GM12878 (cell line): ENCODE data around the gene NUP214. TPM values are rescaled to one million over a fixed set of nuclear protein-coding genes. Genes with fewer than 3 reads are reported as not detected.

Experiments
- ATAC-seq: fragments of 200-7000 bp; cut with Tn5 transposase; 3 replicates; pipeline ENCODE4 v1.9.1; 2020; ENCODE audit warnings: mild to moderate bottlenecking, moderate library complexity
- BruUV-seq: library from RNA; stranded (reverse); fragments of 400-500 nt; replicated peaks from 2 replicates; lab custom pipeline; 2021; lab: Mats Ljungman, UMichigan
- CTCF ChIA-PET: fragments of 300-600 bp; sonication (Branson Sonifier 250); formaldehyde crosslinking; extraction: SDS; loops from one replicate; lab custom pipeline; 2021; ENCODE audit warnings: inconsistent platforms; lab: Yijun Ruan, JAX
- POLR2A ChIA-PET: fragments of 350-600 bp; formaldehyde crosslinking; extraction: SDS; loops from one replicate; lab custom pipeline; 2021; ENCODE audit warnings: inconsistent platforms; lab: Charles Lee
- RAD21 ChIA-PET: fragments of 300-600 bp; sonication (Branson Sonifier 250); formaldehyde crosslinking; loops from one replicate; lab custom pipeline; 2023; ENCODE audit warnings: antibody characterized with exemption; ENCODE audit not compliant: unreplicated experiment; lab: Charles Lee
- SMC1A ChIA-PET: fragments of 300-600 bp; sonication (Branson Sonifier 250); formaldehyde crosslinking; loops from one replicate; lab custom pipeline; 2023; ENCODE audit not compliant: unreplicated experiment, uncharacterized antibody; lab: Charles Lee
- DNase-seq: peaks from one replicate; pipeline ENCODE4 v3.0.0-alpha.2; 2011; ENCODE audit warnings: low read depth, low spot score
- FAIRE-seq: peaks from 3 replicates; lab custom pipeline; 2011; peaks lifted over from hg19 to GRCh38; lab: Jason Lieb, UNC
- H2AFZ ChIP-seq: 2 replicates; pipeline ENCODE4 v1.6.0; 2011; ENCODE audit warnings: low read depth, low read length, control low read depth; ENCODE audit not compliant: control insufficient read depth
- H3K27ac ChIP-seq: 2 replicates; pipeline ENCODE4 v1.5.1; 2011; ENCODE audit warnings: control low read depth; ENCODE audit not compliant: control insufficient read depth, insufficient read depth
- H3K27me3 ChIP-seq, 2 experiments: replicated peaks in 1 of 2; 2 replicates each; pipeline versions ENCODE4 v1.6.0 to v1.6.1; 2011; ENCODE audit warnings: low read length in 1 of 2; ENCODE audit not compliant: control insufficient read depth in 2 of 2, insufficient read depth in 2 of 2
- H3K36me3 ChIP-seq, 2 experiments: 2 replicates each; pipeline ENCODE4 v1.5.1; 2011; ENCODE audit warnings: low read length in 1 of 2; ENCODE audit not compliant: control insufficient read depth in 2 of 2, insufficient read depth in 2 of 2
- H3K4me1 ChIP-seq: 2 replicates; pipeline ENCODE4 v1.6.1; 2011; ENCODE audit warnings: mild to moderate bottlenecking, low read length, moderate library complexity, mixed read lengths; ENCODE audit not compliant: control insufficient read depth, insufficient read depth
- H3K4me2 ChIP-seq: 2 replicates; pipeline ENCODE4 v1.6.0; 2011; ENCODE audit warnings: control low read depth; ENCODE audit not compliant: control insufficient read depth, insufficient read depth
- H3K4me3 ChIP-seq: fragments of 200-600 bp; sonication (generic); 2 replicates; pipeline ENCODE4 v1.5.1; 2016
- H3K79me2 ChIP-seq: 2 replicates; pipeline ENCODE4 v1.6.0; 2011; ENCODE audit warnings: low read length; ENCODE audit not compliant: control insufficient read depth, insufficient read depth
- H3K9ac ChIP-seq: 2 replicates; pipeline ENCODE4 v1.8.0; 2011; ENCODE audit warnings: low read length, control low read depth, mixed read lengths; ENCODE audit not compliant: control insufficient read depth, insufficient read depth
- H3K9me3 ChIP-seq: replicated peaks from 3 replicates; pipeline ENCODE4 v1.5.1; 2011; ENCODE audit warnings: mild to moderate bottlenecking, low read length; ENCODE audit not compliant: control insufficient read depth, insufficient read depth
- H4K20me1 ChIP-seq: 2 replicates; pipeline ENCODE4 v1.6.0; 2011; ENCODE audit not compliant: control insufficient read depth, insufficient read depth
- CBFB ChIP-seq: IDR thresholded peaks from 2 replicates; pipeline ENCODE4 v1.6.1; 2016; ENCODE audit warnings: antibody characterized with exemption, low read depth
- CBX3 ChIP-seq: fragments of 200-600 bp; sonication (generic); IDR thresholded peaks from 2 replicates; pipeline ENCODE4 v1.6.1; 2016; ENCODE audit warnings: low read depth, borderline replicate concordance
- CEBPB ChIP-seq, 2 experiments: fragments of 150-350 bp in 1 of 2; IDR thresholded peaks; 2 replicates each; pipeline ENCODE4 v1.6.1; 2012 to 2014; ENCODE audit warnings: low read depth in 2 of 2, low read length in 2 of 2, borderline replicate concordance in 1 of 2, inconsistent platforms in 1 of 2
- CREB1 ChIP-seq: IDR thresholded peaks from 2 replicates; pipeline ENCODE4 v1.6.1; 2012; ENCODE audit warnings: low read depth, mild to moderate bottlenecking, inconsistent platforms
- HDAC6 ChIP-seq: fragments of 200-600 bp; sonication (generic); IDR thresholded peaks from one replicate; pipeline ENCODE4 v1.8.0; 2017; ENCODE audit warnings: antibody characterized with exemption; ENCODE audit not compliant: unreplicated experiment
- HDGF ChIP-seq: fragments of 450-650 bp; IDR thresholded peaks from 2 replicates; pipeline ENCODE4 v1.6.1; 2016; ENCODE audit warnings: antibody characterized with exemption
- SUZ12 ChIP-seq: fragments of 200-600 bp; sonication (generic); IDR thresholded peaks from one replicate; pipeline ENCODE4 v1.6.1; 2018; ENCODE audit warnings: antibody characterized with exemption, mild to moderate bottlenecking; ENCODE audit not compliant: unreplicated experiment
- TCF7 ChIP-seq: IDR thresholded peaks from 2 replicates; pipeline ENCODE4 v1.6.1; 2014; ENCODE audit warnings: antibody characterized with exemption, borderline replicate concordance
- USF1 ChIP-seq: IDR thresholded peaks from 2 replicates; pipeline ENCODE4 v1.6.1; 2011; ENCODE audit warnings: borderline replicate concordance, low read depth, mild to moderate bottlenecking, moderate library complexity, mixed read lengths, low read length; ENCODE audit not compliant: insufficient read depth; ENCODE audit errors: extremely low read length
- ZBTB40 ChIP-seq: fragments of 450-650 bp; IDR thresholded peaks from 2 replicates; pipeline ENCODE4 v1.6.1; 2016; ENCODE audit warnings: mild to moderate bottlenecking, moderate library complexity, borderline replicate concordance
- ZNF217 ChIP-seq: fragments of 450-650 bp; IDR thresholded peaks from 2 replicates; pipeline ENCODE4 v1.6.1; 2017; ENCODE audit warnings: antibody characterized with exemption, mild to moderate bottlenecking
- ZSCAN29 ChIP-seq: fragments of 450-650 bp; IDR thresholded peaks from 2 replicates; pipeline ENCODE4 v1.6.1; 2017; ENCODE audit warnings: mild to moderate bottlenecking, moderate library complexity
- WGBS: methylation state at CpG from one replicate; pipeline ENCODE4 v1.1.6; 2016; ENCODE audit warnings: low lambda C conversion rate; ENCODE audit not compliant: insufficient replicate concordance, insufficient coverage; ENCODE audit errors: missing lambda C conversion rate; 5-methylcytosine and 5-hydroxymethylcytosine counted together
- in situ Hi-C: fragments of 300-500 bp; cut with MboI; formaldehyde crosslinking; loops from 9 replicates; pipeline ENCODE4 v1.14.3; 2018; ENCODE audit warnings: mixed read lengths
- intact Hi-C: fragments of 100-400 bp; cut with micrococcal nuclease; formaldehyde crosslinking; loops from one replicate; pipeline ENCODE4 v1.14.2; 2022; ENCODE audit not compliant: unreplicated experiment
- polyA plus RNA-seq, 11 experiments: library from polyadenylated mRNA; depleted of rRNA in 4 of 11; unstranded in 6 of 11; stranded (reverse) in 5 of 11; fragments of >200 nt; fragmentation: Nextera tagmentation in 4 of 11; fragmentation: Illumina TruSeq in 1 of 11; extraction: Ambion mirVana in 4 of 11; extraction: Trizol in 1 of 11; gene quantifications; 1 replicate in 1 of 11; 2 replicates in 10 of 11; pipeline versions ENCODE4 v1.2.1 to v1.2.3, GENCODE V29; 2011 to 2016; ENCODE audit warnings: inconsistent platforms in 2 of 11, missing spikeins in 2 of 11, low read depth in 1 of 11
- total RNA-seq, 4 experiments: library from RNA; depleted of rRNA in 3 of 4; stranded (reverse); fragments of >200 nt in 3 of 4; fragmentation: Illumina TruSeq in 1 of 4; extraction: Trizol in 1 of 4; gene quantifications; 2 replicates each; pipeline versions ENCODE4 v1.2.1 to v1.2.3, GENCODE V29; 2013 to 2021
- TF ChIP-seq, protein P1 (sequence below): fragments of 150-350 bp; IDR thresholded peaks from 2 replicates; pipeline ENCODE4 v1.6.1; 2014; ENCODE audit warnings: mild to moderate bottlenecking, low read depth, low read length
- TF ChIP-seq, protein P2 (sequence below): fragments of 450-650 bp; IDR thresholded peaks from 2 replicates; pipeline ENCODE4 v1.6.1; 2017; ENCODE audit warnings: antibody characterized with exemption, mild to moderate bottlenecking, moderate library complexity

Gene NUP214
- total and polyA plus RNA-seq, 10 of the 15 experiments (the other 5 are each of a cell fraction or from before 2014, with no cell fraction given), result 11.7 to 53.8 (median 17.6) TPM

DNA sequence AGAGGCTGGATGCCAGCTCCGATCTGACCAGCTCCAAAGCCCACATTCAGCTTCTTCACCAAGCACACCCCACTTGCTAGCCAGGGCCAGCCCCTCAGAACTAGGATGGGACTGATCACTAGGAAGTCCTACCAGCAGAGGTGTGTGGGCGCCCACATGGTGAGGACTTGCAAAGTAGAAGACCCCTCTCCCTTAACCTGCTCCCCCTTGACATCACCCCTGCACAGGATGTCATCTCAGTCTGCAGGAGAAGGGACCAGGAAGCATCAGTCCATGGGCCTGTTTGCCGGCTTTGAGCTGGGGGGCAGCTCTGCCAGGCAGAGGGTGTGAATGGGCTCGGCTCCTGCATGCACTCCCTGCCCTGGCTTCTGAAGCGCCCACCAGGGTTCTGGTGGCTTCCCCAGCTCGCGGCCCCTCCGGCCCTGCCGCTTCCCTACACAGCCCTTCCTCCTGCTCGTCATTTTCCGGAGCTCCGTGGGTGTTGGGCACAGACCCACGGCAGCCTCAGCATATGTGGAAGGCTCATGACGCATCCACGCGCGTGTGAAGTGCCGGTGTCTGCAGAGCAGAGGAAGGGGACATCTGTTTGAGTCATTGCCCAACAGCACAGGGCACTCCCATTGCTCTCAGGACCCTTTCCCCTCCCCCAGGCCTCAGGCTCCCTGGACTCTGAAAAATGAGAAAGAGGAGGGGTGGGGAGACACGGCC, 154.6 kb downstream of the NUP214 start:
- 51% methylated on average over 19 of the region's 19 CpGs for WGBS
- no peak for FAIRE-seq
- no peak overlapping the region for H3K4me3 ChIP-seq
- peaks cover 22% of the 10 kb centered on the region for H3K79me2 ChIP-seq
- CTCF ChIA-PET, result interaction anchor here (0.5 to 2.4 kb wide), 4 partner anchors 24 to 1963 kb away, joined by 3 to 10 read pairs (median 7); no protein-coding TSS in a partner anchor
- no peak for DNase-seq
- no peaks in the 10 kb centered on the region for H4K20me1 ChIP-seq
- H3K4me1 ChIP-seq, result 0 out of 2 replicates have a peak, but pooled peaks cover 3% of the 10 kb centered on the region
- no peaks in the 10 kb centered on the region for H3K36me3 ChIP-seq
- H3K9ac ChIP-seq, result no peak overlapping the region
- ATAC-seq, result no peak
- POLR2A ChIA-PET, result interaction anchor here (0.8 to 1.1 kb wide), 2 partner anchors 9 to 24 kb away, joined by 3 read pairs; partner anchors contain the start of gene PLPP7
- no peak overlapping the region for H3K27ac ChIP-seq
- SMC1A ChIA-PET, result no interaction called here
- H3K27me3 ChIP-seq, result peaks cover 5 to 6% of the 10 kb centered on the region in 2 experiments; a peak in 3 of 4 replicates
- BruUV-seq, result no TSS peak
- intact Hi-C loops, result no loop called here
- no peak overlapping the region for H3K4me2 ChIP-seq
- in situ Hi-C loops, result no loop called here
- H2AFZ ChIP-seq, result no peak overlapping the region
- RAD21 ChIA-PET, result interaction anchor here (0.5 to 1.2 kb wide), 2 partner anchors 11 to 100 kb away, joined by 3 to 5 read pairs; no protein-coding TSS in a partner anchor
- H3K9me3 ChIP-seq, result no peaks in the 10 kb centered on the region
- TF ChIP-seq CEBPB (IDR thresholded peaks at IDR 0.05; ENCODE audit: borderline replicate concordance in 1 of 2, low read depth in 2 of 2, low read length in 2 of 2) (no peak), HDAC6 (no peak), ZBTB40 (no peak), CREB1 (no peak), HDGF (no peak), CBX3 (no peak), SUZ12 (no peak), USF1 (no peak), TCF7 (no peak), CBFB (no peak), ZSCAN29 (no peak), ZNF217 (no peak)
- TF ChIP-seq, protein P1, sequence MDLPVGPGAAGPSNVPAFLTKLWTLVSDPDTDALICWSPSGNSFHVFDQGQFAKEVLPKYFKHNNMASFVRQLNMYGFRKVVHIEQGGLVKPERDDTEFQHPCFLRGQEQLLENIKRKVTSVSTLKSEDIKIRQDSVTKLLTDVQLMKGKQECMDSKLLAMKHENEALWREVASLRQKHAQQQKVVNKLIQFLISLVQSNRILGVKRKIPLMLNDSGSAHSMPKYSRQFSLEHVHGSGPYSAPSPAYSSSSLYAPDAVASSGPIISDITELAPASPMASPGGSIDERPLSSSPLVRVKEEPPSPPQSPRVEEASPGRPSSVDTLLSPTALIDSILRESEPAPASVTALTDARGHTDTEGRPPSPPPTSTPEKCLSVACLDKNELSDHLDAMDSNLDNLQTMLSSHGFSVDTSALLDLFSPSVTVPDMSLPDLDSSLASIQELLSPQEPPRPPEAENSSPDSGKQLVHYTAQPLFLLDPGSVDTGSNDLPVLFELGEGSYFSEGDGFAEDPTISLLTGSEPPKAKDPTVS, result no peak
- TF ChIP-seq, protein P2, sequence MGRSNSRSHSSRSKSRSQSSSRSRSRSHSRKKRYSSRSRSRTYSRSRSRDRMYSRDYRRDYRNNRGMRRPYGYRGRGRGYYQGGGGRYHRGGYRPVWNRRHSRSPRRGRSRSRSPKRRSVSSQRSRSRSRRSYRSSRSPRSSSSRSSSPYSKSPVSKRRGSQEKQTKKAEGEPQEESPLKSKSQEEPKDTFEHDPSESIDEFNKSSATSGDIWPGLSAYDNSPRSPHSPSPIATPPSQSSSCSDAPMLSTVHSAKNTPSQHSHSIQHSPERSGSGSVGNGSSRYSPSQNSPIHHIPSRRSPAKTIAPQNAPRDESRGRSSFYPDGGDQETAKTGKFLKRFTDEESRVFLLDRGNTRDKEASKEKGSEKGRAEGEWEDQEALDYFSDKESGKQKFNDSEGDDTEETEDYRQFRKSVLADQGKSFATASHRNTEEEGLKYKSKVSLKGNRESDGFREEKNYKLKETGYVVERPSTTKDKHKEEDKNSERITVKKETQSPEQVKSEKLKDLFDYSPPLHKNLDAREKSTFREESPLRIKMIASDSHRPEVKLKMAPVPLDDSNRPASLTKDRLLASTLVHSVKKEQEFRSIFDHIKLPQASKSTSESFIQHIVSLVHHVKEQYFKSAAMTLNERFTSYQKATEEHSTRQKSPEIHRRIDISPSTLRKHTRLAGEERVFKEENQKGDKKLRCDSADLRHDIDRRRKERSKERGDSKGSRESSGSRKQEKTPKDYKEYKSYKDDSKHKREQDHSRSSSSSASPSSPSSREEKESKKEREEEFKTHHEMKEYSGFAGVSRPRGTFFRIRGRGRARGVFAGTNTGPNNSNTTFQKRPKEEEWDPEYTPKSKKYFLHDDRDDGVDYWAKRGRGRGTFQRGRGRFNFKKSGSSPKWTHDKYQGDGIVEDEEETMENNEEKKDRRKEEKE, result no peak
